ENCODE measurements around the gene ECT2L. TPM values are rescaled to one million over a fixed set of nuclear protein-coding genes. Genes with fewer than 3 reads are reported as not detected.

Gene ECT2L
- polyA plus RNA-seq, 1 donor: 0.13 TPM

DNA sequence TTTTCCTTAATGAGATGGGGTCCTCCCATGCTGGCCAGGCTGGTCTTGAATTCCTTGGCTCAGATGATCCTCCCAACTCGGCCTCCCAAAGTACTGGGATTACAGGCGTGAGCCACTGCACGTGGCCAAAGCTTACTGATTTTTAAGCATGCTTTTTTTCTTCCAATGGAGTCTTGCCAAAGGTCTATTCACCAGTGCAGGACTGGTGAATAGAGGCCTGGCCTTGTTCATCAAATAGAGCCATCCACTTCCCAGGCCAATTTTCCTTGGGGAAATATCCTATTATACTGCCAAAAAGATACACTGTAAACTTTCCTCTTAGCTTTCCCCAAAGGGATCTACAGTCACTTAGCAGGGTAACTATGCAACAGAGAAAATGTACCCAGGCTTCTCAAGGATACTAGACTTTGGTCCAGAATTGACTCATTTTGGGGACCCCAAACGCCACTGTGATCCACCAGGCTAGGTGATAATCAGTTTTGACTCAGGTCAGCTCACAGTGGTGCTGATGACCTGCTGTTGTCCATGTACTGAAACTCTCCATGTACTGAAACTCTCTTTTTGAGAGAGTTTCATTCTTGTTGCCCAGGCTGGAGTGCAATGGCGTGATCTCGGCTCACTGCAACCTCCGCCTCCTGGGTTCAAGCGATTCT, 100.3 kb downstream of the ECT2L start:
- Histone ChIP-seq H3K36me3 (ENCODE audit: control insufficient read depth, insufficient read depth, low read length) (peaks cover 12% of the 10 kb centered on the region), H3K9me3 (ENCODE audit: control insufficient read depth, low read depth, low read length) (no peaks in the 10 kb centered on the region), H3K27ac (ENCODE audit: low read length) (no peak overlapping the region), H3K4me3 (ENCODE audit: low read length) (no peak overlapping the region), H3K27me3 (ENCODE audit: control insufficient read depth, insufficient read depth, low read length) (no peaks in the 10 kb centered on the region), H3K4me1 (ENCODE audit: control insufficient read depth, insufficient read depth, low read length) (no peaks in the 10 kb centered on the region)
- no CpG with 5 or more reads among the region's 8 CpGs for WGBS (ENCODE audit: insufficient coverage, low lambda C conversion rate)
- no peak for DNase-seq

DNA sequence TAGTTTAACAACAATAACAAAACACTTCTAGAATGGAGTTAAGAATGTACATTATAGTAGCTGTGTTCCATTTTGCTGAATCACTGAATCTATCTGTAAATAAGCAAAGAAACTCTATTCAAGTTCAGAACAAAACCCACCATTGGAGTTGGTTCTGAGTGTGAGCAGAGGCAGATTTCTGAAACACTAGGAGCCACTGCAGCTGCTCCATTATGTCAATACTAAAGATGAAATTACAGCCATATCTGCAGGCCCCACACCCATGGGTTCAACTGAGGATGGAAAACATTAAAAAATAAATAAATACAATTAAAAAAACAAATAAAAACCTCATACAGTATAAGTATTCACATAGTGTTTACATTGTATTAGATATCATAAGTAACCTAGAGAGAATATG, 101.1 kb downstream of the ECT2L start:
- Histone ChIP-seq H3K4me3 (ENCODE audit: low read length) (no peak overlapping the region), H3K9me3 (ENCODE audit: control insufficient read depth, low read depth, low read length) (no peaks in the 10 kb centered on the region), H3K4me1 (ENCODE audit: control insufficient read depth, insufficient read depth, low read length) (no peaks in the 10 kb centered on the region), H3K27ac (ENCODE audit: low read length) (no peak overlapping the region), H3K27me3 (ENCODE audit: control insufficient read depth, insufficient read depth, low read length) (no peaks in the 10 kb centered on the region), H3K36me3 (ENCODE audit: control insufficient read depth, insufficient read depth, low read length) (peaks cover 17% of the 10 kb centered on the region)
- no peak for DNase-seq

DNA sequence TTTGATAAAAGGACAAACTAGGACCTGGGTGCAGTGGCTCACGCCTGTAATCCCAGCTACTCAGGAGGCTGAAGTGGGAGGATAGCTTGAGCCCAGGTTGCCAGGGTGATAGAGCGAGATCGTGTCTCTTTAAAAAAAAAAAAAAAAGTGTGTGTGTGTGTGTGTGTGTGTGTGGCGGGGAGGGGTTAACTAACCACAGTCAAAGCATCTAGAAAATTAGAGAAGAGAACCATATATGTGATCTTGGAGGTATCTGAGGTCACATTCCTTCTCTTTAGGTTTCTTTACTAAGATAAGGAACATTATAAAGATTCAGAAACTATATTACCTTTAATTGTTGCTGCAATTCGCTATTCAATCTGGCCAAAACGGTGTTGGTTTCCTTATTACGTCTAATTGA, 111.3 kb downstream of the ECT2L start:
- H3K4me1 ChIP-seq (ENCODE audit: control insufficient read depth, insufficient read depth, low read length): no peaks in the 10 kb centered on the region
- DNase-seq: no peak
- no peaks in the 10 kb centered on the region for H3K9me3 ChIP-seq (ENCODE audit: control insufficient read depth, low read depth, low read length)
- H3K27ac ChIP-seq (ENCODE audit: low read length): no peak overlapping the region
- no peak overlapping the region for H3K4me3 ChIP-seq (ENCODE audit: low read length)
- WGBS (ENCODE audit: insufficient coverage, low lambda C conversion rate): 54% methylated on average over 2 of the region's 7 CpGs
- peaks cover 51% of the 10 kb centered on the region for H3K36me3 ChIP-seq (ENCODE audit: control insufficient read depth, insufficient read depth, low read length)
- no peaks in the 10 kb centered on the region for H3K27me3 ChIP-seq (ENCODE audit: control insufficient read depth, insufficient read depth, low read length)

DNA sequence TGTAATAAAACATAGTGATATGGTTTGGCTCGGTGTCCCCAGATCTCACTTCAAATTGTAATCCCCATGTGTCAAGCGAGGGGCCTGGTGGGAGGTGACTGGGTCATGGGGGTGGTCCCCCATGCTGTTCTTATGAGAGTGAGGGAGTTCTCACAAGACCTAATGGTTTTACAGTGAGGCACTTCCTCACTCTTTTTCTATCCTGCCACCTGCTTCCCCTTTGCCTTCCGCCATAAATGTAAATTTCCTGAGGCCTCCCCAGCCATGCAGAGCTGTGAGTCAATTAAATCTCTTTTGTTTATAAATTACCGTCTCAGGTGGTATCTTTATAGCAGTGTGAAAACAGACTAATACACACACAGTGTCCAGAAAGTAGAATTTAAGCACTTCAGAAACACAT, 113.6 kb downstream of the ECT2L start:
- WGBS (ENCODE audit: insufficient coverage, low lambda C conversion rate): 75% methylated on average over 1 of the region's 4 CpGs
- no peak for DNase-seq
- no peak overlapping the region for H3K27ac ChIP-seq (ENCODE audit: low read length)
- H3K4me3 ChIP-seq (ENCODE audit: low read length): no peak overlapping the region
- H3K27me3 ChIP-seq (ENCODE audit: control insufficient read depth, insufficient read depth, low read length): no peaks in the 10 kb centered on the region
- no peaks in the 10 kb centered on the region for H3K4me1 ChIP-seq (ENCODE audit: control insufficient read depth, insufficient read depth, low read length)
- peaks cover 63% of the 10 kb centered on the region for H3K36me3 ChIP-seq (ENCODE audit: control insufficient read depth, insufficient read depth, low read length)
- H3K9me3 ChIP-seq (ENCODE audit: control insufficient read depth, low read depth, low read length): no peaks in the 10 kb centered on the region

DNA sequence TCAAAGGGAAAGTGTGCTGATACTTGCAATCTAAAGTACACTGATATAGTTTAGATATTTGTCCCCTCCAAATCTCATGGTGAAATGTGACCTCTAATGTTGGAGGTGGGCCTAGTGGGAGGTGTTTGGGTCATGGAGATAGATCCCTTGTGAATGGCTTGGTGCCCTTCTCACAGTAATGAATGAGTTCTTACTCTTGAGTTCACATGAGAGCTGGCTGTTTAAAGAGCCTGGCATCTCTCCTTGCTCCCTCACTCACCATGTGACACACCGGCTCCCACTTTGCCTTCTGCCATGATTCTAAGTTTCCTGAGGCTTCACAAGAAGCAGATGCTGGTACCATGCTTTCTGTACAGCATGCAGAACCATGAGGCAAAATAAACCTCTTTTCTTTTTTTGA, 114.1 kb downstream of the ECT2L start:
- Histone ChIP-seq H3K27me3 (ENCODE audit: control insufficient read depth, insufficient read depth, low read length) (no peaks in the 10 kb centered on the region), H3K4me1 (ENCODE audit: control insufficient read depth, insufficient read depth, low read length) (no peaks in the 10 kb centered on the region), H3K27ac (ENCODE audit: low read length) (no peak overlapping the region), H3K36me3 (ENCODE audit: control insufficient read depth, insufficient read depth, low read length) (peaks cover 61% of the 10 kb centered on the region), H3K4me3 (ENCODE audit: low read length) (no peak overlapping the region), H3K9me3 (ENCODE audit: control insufficient read depth, low read depth, low read length) (no peaks in the 10 kb centered on the region)
- no peak for DNase-seq
- no CpG with 5 or more reads among the region's 1 CpG for WGBS (ENCODE audit: insufficient coverage, low lambda C conversion rate)

DNA sequence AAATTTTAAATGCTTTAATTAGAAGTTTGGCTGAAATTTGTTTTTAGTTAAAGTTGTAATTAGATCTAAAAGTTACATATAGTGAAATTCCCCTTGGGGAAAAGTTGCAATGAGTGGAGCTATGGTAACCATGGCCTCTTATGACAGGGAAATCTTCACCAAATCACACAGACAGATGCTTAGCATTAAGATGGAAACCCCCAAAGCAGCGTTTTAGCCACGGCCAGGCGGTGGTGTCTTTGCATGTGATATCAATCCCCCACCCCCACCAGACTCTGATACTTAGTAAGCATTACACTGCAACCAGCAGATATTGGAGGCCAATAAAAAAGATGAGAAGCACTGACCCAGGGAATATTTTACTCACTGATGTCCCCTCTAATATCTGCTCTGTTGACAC, 116.4 kb downstream of the ECT2L start:
- Histone ChIP-seq H3K27me3 (ENCODE audit: control insufficient read depth, insufficient read depth, low read length) (no peaks in the 10 kb centered on the region), H3K4me3 (ENCODE audit: low read length) (no peak overlapping the region), H3K36me3 (ENCODE audit: control insufficient read depth, insufficient read depth, low read length) (peaks cover 60% of the 10 kb centered on the region), H3K27ac (ENCODE audit: low read length) (no peak overlapping the region), H3K9me3 (ENCODE audit: control insufficient read depth, low read depth, low read length) (no peaks in the 10 kb centered on the region), H3K4me1 (ENCODE audit: control insufficient read depth, insufficient read depth, low read length) (no peaks in the 10 kb centered on the region)
- no CpG with 5 or more reads among the region's 3 CpGs for WGBS (ENCODE audit: insufficient coverage, low lambda C conversion rate)
- DNase-seq: no peak

DNA sequence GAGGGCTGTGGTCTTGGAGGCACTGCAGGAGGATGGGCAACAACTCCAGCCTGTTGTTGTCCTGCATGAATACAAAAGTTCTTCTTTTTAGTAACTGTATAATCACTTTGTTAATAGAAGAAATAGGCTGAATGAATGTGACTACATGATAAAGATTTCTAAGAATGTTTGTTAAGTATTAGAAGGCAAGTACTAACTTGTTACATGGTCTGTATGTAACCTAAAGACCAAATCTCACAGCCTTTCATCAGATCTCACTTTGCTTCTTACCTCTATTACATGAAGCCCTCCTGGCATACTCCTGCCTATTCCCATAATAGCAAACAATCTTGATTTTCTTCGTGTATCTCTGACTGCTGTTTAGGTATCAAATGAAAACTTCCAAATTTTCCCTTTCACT, 118.8 kb downstream of the ECT2L start:
- Histone ChIP-seq H3K36me3 (ENCODE audit: control insufficient read depth, insufficient read depth, low read length) (peaks cover 55% of the 10 kb centered on the region), H3K4me1 (ENCODE audit: control insufficient read depth, insufficient read depth, low read length) (no peaks in the 10 kb centered on the region), H3K9me3 (ENCODE audit: control insufficient read depth, low read depth, low read length) (no peaks in the 10 kb centered on the region), H3K27ac (ENCODE audit: low read length) (no peak overlapping the region), H3K4me3 (ENCODE audit: low read length) (no peak overlapping the region), H3K27me3 (ENCODE audit: control insufficient read depth, insufficient read depth, low read length) (no peaks in the 10 kb centered on the region)
- no peak for DNase-seq
- WGBS (ENCODE audit: insufficient coverage, low lambda C conversion rate): 80% methylated on average over 1 of the region's 1 CpG

DNA sequence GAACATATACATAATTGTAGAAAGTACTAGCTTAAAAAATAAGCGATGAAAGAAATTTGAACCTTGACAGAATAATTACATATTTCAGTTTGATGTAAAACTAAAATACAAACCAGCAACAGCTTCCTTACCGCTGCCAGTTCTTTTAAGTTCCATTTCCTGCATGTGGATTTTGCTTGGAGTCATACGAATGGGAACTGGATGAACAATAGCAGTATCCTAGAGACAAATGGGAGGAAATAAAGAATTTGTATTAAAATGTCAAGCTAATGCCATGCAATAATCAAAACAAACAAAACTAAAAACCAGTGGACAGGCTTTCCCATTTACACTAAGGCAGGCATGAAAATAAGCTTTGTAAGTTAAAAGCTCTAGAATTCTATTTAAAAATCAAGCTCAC, 125.0 kb downstream of the ECT2L start:
- Histone ChIP-seq H3K36me3 (ENCODE audit: control insufficient read depth, insufficient read depth, low read length) (peaks cover 17% of the 10 kb centered on the region), H3K4me1 (ENCODE audit: control insufficient read depth, insufficient read depth, low read length) (no peaks in the 10 kb centered on the region), H3K9me3 (ENCODE audit: control insufficient read depth, low read depth, low read length) (no peaks in the 10 kb centered on the region), H3K27ac (ENCODE audit: low read length) (no peak overlapping the region), H3K4me3 (ENCODE audit: low read length) (no peak overlapping the region), H3K27me3 (ENCODE audit: control insufficient read depth, insufficient read depth, low read length) (no peaks in the 10 kb centered on the region)
- WGBS (ENCODE audit: insufficient coverage, low lambda C conversion rate): 100% methylated on average over 2 of the region's 3 CpGs
- no peak for DNase-seq

DNA sequence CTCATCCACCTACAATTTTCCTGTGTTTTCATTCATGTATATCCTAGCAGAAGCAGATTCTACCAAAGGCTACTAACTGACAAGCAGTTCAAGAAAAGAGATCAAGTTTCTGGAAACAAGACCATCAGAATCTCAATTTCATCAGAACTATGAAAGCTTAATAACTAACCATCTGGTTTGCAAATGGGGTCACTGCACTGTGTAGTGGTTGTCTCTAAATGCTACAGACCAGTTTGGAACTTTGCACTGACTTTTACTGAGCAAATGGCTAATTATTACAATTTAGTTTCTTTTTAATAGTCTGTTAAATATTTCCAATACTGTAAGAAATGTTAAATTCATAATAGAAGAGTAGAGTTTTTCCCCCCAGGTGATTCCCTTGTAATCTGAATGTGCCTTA, 127.7 kb downstream of the ECT2L start:
- H3K9me3 ChIP-seq (ENCODE audit: control insufficient read depth, low read depth, low read length): no peaks in the 10 kb centered on the region
- H3K27me3 ChIP-seq (ENCODE audit: control insufficient read depth, insufficient read depth, low read length): no peaks in the 10 kb centered on the region
- no peak for DNase-seq
- no peak overlapping the region for H3K4me3 ChIP-seq (ENCODE audit: low read length)
- no peak overlapping the region for H3K27ac ChIP-seq (ENCODE audit: low read length)
- H3K36me3 ChIP-seq (ENCODE audit: control insufficient read depth, insufficient read depth, low read length): peaks cover 15% of the 10 kb centered on the region
- no peaks in the 10 kb centered on the region for H3K4me1 ChIP-seq (ENCODE audit: control insufficient read depth, insufficient read depth, low read length)

DNA sequence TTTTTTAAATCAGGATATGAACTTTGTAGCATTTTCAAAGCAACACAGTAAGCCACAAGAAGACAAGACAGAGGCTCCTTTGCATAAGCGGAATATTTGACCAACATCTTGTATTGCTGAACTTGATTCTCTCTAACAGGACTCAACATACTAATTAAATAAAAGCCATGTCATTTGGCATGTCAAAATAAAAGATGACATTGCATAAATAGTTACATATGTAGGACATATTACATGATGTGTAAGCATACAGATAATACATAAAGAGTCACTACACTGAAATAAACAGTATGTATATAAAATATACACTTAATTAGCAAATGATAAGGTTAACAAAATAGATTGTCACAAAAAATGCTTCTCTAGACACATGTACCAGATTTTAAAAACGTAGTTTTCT, 129.9 kb downstream of the ECT2L start:
- Histone ChIP-seq H3K9me3 (ENCODE audit: control insufficient read depth, low read depth, low read length) (no peaks in the 10 kb centered on the region), H3K4me3 (ENCODE audit: low read length) (no peak overlapping the region), H3K27ac (ENCODE audit: low read length) (no peak overlapping the region), H3K36me3 (ENCODE audit: control insufficient read depth, insufficient read depth, low read length) (peaks cover 15% of the 10 kb centered on the region), H3K27me3 (ENCODE audit: control insufficient read depth, insufficient read depth, low read length) (no peaks in the 10 kb centered on the region), H3K4me1 (ENCODE audit: control insufficient read depth, insufficient read depth, low read length) (no peaks in the 10 kb centered on the region)
- DNase-seq: no peak
- WGBS (ENCODE audit: insufficient coverage, low lambda C conversion rate): no CpG with 5 or more reads among the region's 2 CpGs

DNA sequence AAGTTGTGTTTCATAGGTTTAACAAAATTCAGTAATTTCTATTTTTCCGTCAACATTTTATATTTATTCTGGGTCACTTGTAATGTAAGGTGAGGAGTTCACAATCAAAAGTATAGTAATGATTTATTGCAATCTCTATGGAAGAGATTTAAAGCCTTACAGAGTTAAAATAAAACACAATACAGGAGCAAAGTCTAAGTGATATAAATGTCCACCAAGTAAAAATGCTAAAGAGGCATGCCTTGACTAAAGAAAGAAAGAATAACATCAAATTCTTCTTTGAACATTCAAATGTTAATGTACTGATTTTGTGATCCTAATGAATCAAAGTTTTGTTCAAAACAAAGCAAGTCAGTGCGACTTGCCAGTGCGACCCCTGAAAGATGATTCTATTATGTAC, 130.7 kb downstream of the ECT2L start:
- no peaks in the 10 kb centered on the region for H3K27me3 ChIP-seq (ENCODE audit: control insufficient read depth, insufficient read depth, low read length)
- no peaks in the 10 kb centered on the region for H3K9me3 ChIP-seq (ENCODE audit: control insufficient read depth, low read depth, low read length)
- H3K36me3 ChIP-seq (ENCODE audit: control insufficient read depth, insufficient read depth, low read length): peaks cover 15% of the 10 kb centered on the region
- H3K4me3 ChIP-seq (ENCODE audit: low read length): no peak overlapping the region
- H3K4me1 ChIP-seq (ENCODE audit: control insufficient read depth, insufficient read depth, low read length): no peaks in the 10 kb centered on the region
- no peak for DNase-seq
- WGBS (ENCODE audit: insufficient coverage, low lambda C conversion rate): no CpG with 5 or more reads among the region's 3 CpGs
- no peak overlapping the region for H3K27ac ChIP-seq (ENCODE audit: low read length)
